AG10803 (cell line): ENCODE results near the gene STK32B.

ENCODE experiments used
- DNase-seq: peaks from one replicate; pipeline ENCODE4 v3.0.0; 2010; ENCODE audit warnings: low read depth
- H3K4me3 ChIP-seq: 2 replicates; pipeline ENCODE4 v1.5.1; 2011; ENCODE audit warnings: mild to moderate bottlenecking, low read length, control low read depth
- CTCF ChIP-seq: conservative IDR thresholded peaks from 2 replicates; pipeline ENCODE4 v1.5.1; 2011; ENCODE audit warnings: mild to moderate bottlenecking, low read length, control low read depth, inconsistent platforms

STK32B gene

GRCh38 chr4:5030221-5030620, 21.1 kb upstream of the STK32B start:
- no peak overlapping the region for H3K4me3 ChIP-seq
- no peak for TF ChIP-seq CTCF
- DNase-seq, result no peak

DNA sequence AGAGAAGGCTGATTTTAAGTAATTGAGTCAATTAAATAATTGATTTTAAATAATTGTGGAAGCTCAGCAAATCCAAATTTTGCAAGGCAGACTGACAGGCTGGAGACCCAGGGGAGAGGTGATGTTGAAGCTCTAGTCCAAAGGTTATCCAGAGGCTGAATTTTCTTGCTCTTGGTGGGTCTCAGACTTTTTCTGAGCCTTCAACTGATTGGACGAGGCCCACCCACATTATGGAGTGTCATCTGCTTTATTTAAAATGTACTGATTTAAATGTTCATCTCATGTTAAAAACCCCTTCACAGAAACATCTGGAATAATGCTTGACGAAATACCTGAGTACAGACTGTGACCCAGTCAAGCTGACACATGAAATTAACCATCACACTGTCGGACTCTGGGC, 20.4 kb upstream of the STK32B start:
- TF ChIP-seq CTCF, result no peak
- no peak overlapping the region for H3K4me3 ChIP-seq
- DNase-seq, result no peak

- TF ChIP-seq CTCF, result no peak
- H3K4me3 ChIP-seq, result no peak overlapping the region
- no peak for DNase-seq
These were observed 18.5 kb upstream of the STK32B start for GRCh38 chr4:5032813-5033212.

- DNase-seq, result peak; percentile 65
These were observed 17.9 kb upstream of the STK32B start for GRCh38 chr4:5033281-5033841.

DNA sequence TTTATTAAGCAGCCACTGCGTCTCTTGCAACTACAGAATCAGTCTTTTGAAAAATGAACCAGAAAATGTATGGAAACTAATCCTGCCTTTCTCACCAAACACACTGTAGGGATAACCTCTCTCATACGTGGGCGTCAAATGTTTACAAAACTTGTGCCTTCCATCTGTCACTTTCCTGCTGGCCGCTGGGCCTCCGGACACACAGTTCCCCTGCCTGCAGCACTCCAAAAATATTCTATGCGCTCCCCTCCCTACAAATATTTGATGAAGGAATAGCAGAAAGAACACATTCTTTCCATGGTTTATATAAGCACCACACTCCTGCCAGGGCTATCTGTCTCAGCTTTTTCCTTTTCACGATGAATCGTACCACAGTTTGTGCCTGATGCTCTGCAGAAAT, 17.1 kb upstream of the STK32B start:
- no peak overlapping the region for H3K4me3 ChIP-seq
- TF ChIP-seq CTCF, result no peak
- DNase-seq, result no peak

More at GRCh38 chr4:5033281-5033841, 17.9 kb upstream of the STK32B start:
- no peak overlapping the region for H3K4me3 ChIP-seq
- TF ChIP-seq CTCF, result no peak

- DNase-seq, result peak; percentile 86
- no peak overlapping the region for H3K4me3 ChIP-seq
- TF ChIP-seq CTCF, result no peak
These were observed 15.0 kb upstream of the STK32B start for GRCh38 chr4:5036239-5036638.
